HEK293 (cell line): Measurements from ENCODE around the gene SAMD11.

Experiments
- EGR2 ChIP-seq: fragments of 450-650 bp; formaldehyde crosslinking; IDR thresholded peaks from 2 replicates; pipeline ENCODE4 v1.5.1; 2016; ENCODE audit warnings: low read depth, missing biosample characterization, missing genetic modification characterization
- GLIS1 ChIP-seq: fragments of 450-650 bp; formaldehyde crosslinking; IDR thresholded peaks from 2 replicates; pipeline ENCODE4 v1.5.1; 2016; ENCODE audit warnings: missing biosample characterization, missing genetic modification characterization
- GLIS2 ChIP-seq: fragments of 450-650 bp; formaldehyde crosslinking; IDR thresholded peaks from 2 replicates; pipeline ENCODE4 v1.5.1; 2016; ENCODE audit warnings: missing biosample characterization, missing genetic modification characterization
- KLF17 ChIP-seq: fragments of 450-650 bp; formaldehyde crosslinking; IDR thresholded peaks from 2 replicates; pipeline ENCODE4 v1.5.1; 2016; ENCODE audit warnings: missing biosample characterization, missing genetic modification characterization
- KLF7 ChIP-seq: fragments of 450-650 bp; formaldehyde crosslinking; IDR thresholded peaks from 2 replicates; pipeline ENCODE4 v1.5.1; 2016; ENCODE audit warnings: missing biosample characterization, missing genetic modification characterization, borderline replicate concordance
- PBX3 ChIP-seq: sonication (generic); formaldehyde crosslinking; IDR thresholded peaks from 2 replicates; pipeline ENCODE4 v1.8.1; 2022; ENCODE audit warnings: mild to moderate bottlenecking, moderate library complexity, missing genetic modification reagents
- PRDM10 ChIP-seq: fragments of 450-650 bp; formaldehyde crosslinking; IDR thresholded peaks from 2 replicates; pipeline ENCODE4 v1.5.1; 2016; ENCODE audit warnings: missing biosample characterization, missing genetic modification characterization
- RBAK ChIP-seq: fragments of 450-650 bp; formaldehyde crosslinking; IDR thresholded peaks from 2 replicates; pipeline ENCODE4 v1.5.1; 2016; ENCODE audit warnings: missing biosample characterization, missing genetic modification characterization
- SCRT2 ChIP-seq: fragments of 450-650 bp; formaldehyde crosslinking; IDR thresholded peaks from 2 replicates; pipeline ENCODE4 v1.5.1; 2016; ENCODE audit warnings: missing biosample characterization, missing genetic modification characterization
- SP7 ChIP-seq: fragments of 450-650 bp; formaldehyde crosslinking; IDR thresholded peaks from 2 replicates; pipeline ENCODE4 v1.5.1; 2016; ENCODE audit warnings: missing biosample characterization, missing genetic modification characterization
- ZBTB1 ChIP-seq: fragments of 450-650 bp; formaldehyde crosslinking; IDR thresholded peaks from 2 replicates; pipeline ENCODE4 v1.5.1; 2016; ENCODE audit warnings: missing biosample characterization, missing genetic modification characterization
- ZBTB17 ChIP-seq: fragments of 450-650 bp; formaldehyde crosslinking; IDR thresholded peaks from 2 replicates; pipeline ENCODE4 v1.5.1; 2016; ENCODE audit warnings: missing biosample characterization, missing genetic modification characterization
- ZBTB26 ChIP-seq: fragments of 450-650 bp; formaldehyde crosslinking; optimal IDR thresholded peaks from 2 replicates; pipeline ENCODE3; 2016; ENCODE audit warnings: missing biosample characterization, mild to moderate bottlenecking, missing genetic modification characterization
- ZBTB48 ChIP-seq: fragments of 450-650 bp; formaldehyde crosslinking; IDR thresholded peaks from 2 replicates; pipeline ENCODE4 v1.5.1; 2016; ENCODE audit warnings: missing biosample characterization, missing genetic modification characterization
- ZEB2 ChIP-seq: fragments of 450-650 bp; formaldehyde crosslinking; IDR thresholded peaks from 2 replicates; pipeline ENCODE4 v1.5.1; 2016; ENCODE audit warnings: missing biosample characterization, missing genetic modification characterization
- ZFP41 ChIP-seq: fragments of 450-650 bp; formaldehyde crosslinking; IDR thresholded peaks from 2 replicates; pipeline ENCODE4 v1.5.1; 2016; ENCODE audit warnings: missing biosample characterization, missing genetic modification characterization, borderline replicate concordance
- ZNF10 ChIP-seq: fragments of 450-650 bp; formaldehyde crosslinking; IDR thresholded peaks from 2 replicates; pipeline ENCODE4 v1.5.1; 2017; ENCODE audit warnings: missing biosample characterization, missing genetic modification characterization
- ZNF133 ChIP-seq: fragments of 450-650 bp; formaldehyde crosslinking; IDR thresholded peaks from 2 replicates; pipeline ENCODE4 v1.5.1; 2016; ENCODE audit warnings: missing biosample characterization, missing genetic modification characterization
- ZNF157 ChIP-seq: fragments of 450-650 bp; formaldehyde crosslinking; IDR thresholded peaks from 2 replicates; pipeline ENCODE4 v1.5.1; 2016; ENCODE audit warnings: missing biosample characterization, missing genetic modification characterization
- ZNF2 ChIP-seq: fragments of 450-650 bp; formaldehyde crosslinking; IDR thresholded peaks from 2 replicates; pipeline ENCODE4 v1.5.1; 2016; ENCODE audit warnings: missing biosample characterization, missing genetic modification characterization
- ZNF211 ChIP-seq: fragments of 450-650 bp; formaldehyde crosslinking; IDR thresholded peaks from 2 replicates; pipeline ENCODE4 v1.5.1; 2016; ENCODE audit warnings: low read depth, missing biosample characterization, missing genetic modification characterization
- ZNF214 ChIP-seq: fragments of 450-650 bp; formaldehyde crosslinking; IDR thresholded peaks from 2 replicates; pipeline ENCODE4 v1.5.1; 2017; ENCODE audit warnings: missing biosample characterization, mild to moderate bottlenecking, missing genetic modification characterization, borderline replicate concordance
- ZNF223 ChIP-seq: fragments of 450-650 bp; formaldehyde crosslinking; IDR thresholded peaks from 2 replicates; pipeline ENCODE4 v1.5.1; 2016; ENCODE audit warnings: missing biosample characterization, missing genetic modification characterization
- ZNF302 ChIP-seq: fragments of 450-650 bp; formaldehyde crosslinking; IDR thresholded peaks from 2 replicates; pipeline ENCODE4 v1.5.1; 2016; ENCODE audit warnings: missing biosample characterization, missing genetic modification characterization, low read depth
- ZNF335 ChIP-seq: fragments of 450-650 bp; formaldehyde crosslinking; conservative IDR thresholded peaks from 2 replicates; pipeline ENCODE4 v1.5.1; 2016; ENCODE audit warnings: missing biosample characterization, missing genetic modification characterization
- ZNF391 ChIP-seq: fragments of 450-650 bp; formaldehyde crosslinking; IDR thresholded peaks from 2 replicates; pipeline ENCODE4 v1.5.1; 2016; ENCODE audit warnings: low read depth, missing biosample characterization, missing genetic modification characterization, borderline replicate concordance
- ZNF501 ChIP-seq: fragments of 450-650 bp; formaldehyde crosslinking; IDR thresholded peaks from 2 replicates; pipeline ENCODE4 v1.5.1; 2016; ENCODE audit warnings: missing biosample characterization, missing genetic modification characterization
- ZNF660 ChIP-seq: fragments of 450-650 bp; IDR thresholded peaks from 2 replicates; pipeline ENCODE4 v1.5.1; 2018; ENCODE audit warnings: missing biosample characterization, mild to moderate bottlenecking, missing genetic modification characterization
- ZNF830 ChIP-seq: fragments of 450-650 bp; IDR thresholded peaks from 2 replicates; pipeline ENCODE4 v1.5.0; 2018; ENCODE audit warnings: missing biosample characterization, missing genetic modification characterization, low read depth, mild to moderate bottlenecking, moderate library complexity
- ZNF837 ChIP-seq: fragments of 450-650 bp; formaldehyde crosslinking; IDR thresholded peaks from 2 replicates; pipeline ENCODE4 v1.5.1; 2016; ENCODE audit warnings: missing biosample characterization, missing genetic modification characterization
- ZSCAN30 ChIP-seq: fragments of 450-650 bp; IDR thresholded peaks from 2 replicates; pipeline ENCODE4 v1.5.1; 2018; ENCODE audit warnings: missing biosample characterization, mild to moderate bottlenecking, missing genetic modification characterization, moderate library complexity

The SAMD11 gene

GRCh38 chr1:975896-976683, 52.4 kb downstream of the SAMD11 start (continued):
- TF ChIP-seq ZNF660 (tag by site-specific recombination): peak; percentile 57; the same call in 1 of the 2 replicates
- peak; percentile 27 for TF ChIP-seq ZBTB26
- peak; percentile 66 for TF ChIP-seq SCRT2
- TF ChIP-seq ZNF501 (tag by site-specific recombination): peak; percentile 45; the same call in 1 of the 2 replicates
- TF ChIP-seq ZNF10 (tag by site-specific recombination): peak; percentile 35; the same call in 1 of the 2 replicates
- TF ChIP-seq ZNF391 (tag by site-specific recombination): 0 out of 2 replicates have a peak, but pooled peaks have one; percentile 13
- no peak for TF ChIP-seq ZNF830
- peak; percentile 86; the same call in 1 of the 2 replicates for TF ChIP-seq ZEB2 (tag by site-specific recombination)
- 0 out of 2 replicates have a peak, but pooled peaks have one; percentile 17 for TF ChIP-seq KLF17 (tag by site-specific recombination)
- TF ChIP-seq ZNF223: no peak
- peak; percentile 57; the same call in 1 of the 2 replicates for TF ChIP-seq PRDM10 (tag by site-specific recombination)
- no peak for TF ChIP-seq ZNF302 (tag by site-specific recombination)
- TF ChIP-seq ZNF157 (tag by site-specific recombination): no peak
- TF ChIP-seq ZNF133 (tag by site-specific recombination): no peak
- TF ChIP-seq RBAK (tag by site-specific recombination): no peak
- peak; percentile 43; the same call in 1 of the 2 replicates for TF ChIP-seq ZBTB48 (tag by site-specific recombination)
- peak; percentile 75; the same call in 1 of the 2 replicates for TF ChIP-seq ZNF2 (tag by site-specific recombination)
- no peak for TF ChIP-seq ZFP41 (tag by site-specific recombination)
- peak; percentile 93 for TF ChIP-seq ZNF335 (tag by site-specific recombination)
- TF ChIP-seq SP7 (tag by site-specific recombination): peak; percentile 40; the same call in 1 of the 2 replicates
- peak; percentile 64 for TF ChIP-seq GLIS2 (tag by site-specific recombination)
- TF ChIP-seq ZSCAN30 (tag by site-specific recombination): peak; percentile 83
- 0 out of 2 replicates have a peak, but pooled peaks have one; percentile 25 for TF ChIP-seq ZBTB1 (tag by site-specific recombination)
- no peak for TF ChIP-seq ZNF211 (tag by site-specific recombination)
- TF ChIP-seq EGR2: peak; percentile 28; the same call in 1 of the 2 replicates
- peak; percentile 76; the same call in 1 of the 2 replicates for TF ChIP-seq KLF7 (tag by site-specific recombination)
- TF ChIP-seq ZNF214 (tag by site-specific recombination): no peak
- 0 out of 2 replicates have a peak, but pooled peaks have one; percentile 27 for TF ChIP-seq PBX3 (CRISPR knock-in tag)
- TF ChIP-seq ZBTB17 (tag by site-specific recombination): peak; percentile 85
- no peak for TF ChIP-seq ZNF837 (tag by site-specific recombination)
- peak; percentile 91 for TF ChIP-seq GLIS1 (tag by site-specific recombination)
